ENCODE measurements around the gene C18orf32. TPM values are rescaled to one million over a fixed set of nuclear protein-coding genes. Genes with fewer than 3 reads are reported as not detected.

C18orf32 gene
- total RNA-seq, 4 donors from 2014 or later = 39.6 to 61.5 (median 55.2) TPM

DNA sequence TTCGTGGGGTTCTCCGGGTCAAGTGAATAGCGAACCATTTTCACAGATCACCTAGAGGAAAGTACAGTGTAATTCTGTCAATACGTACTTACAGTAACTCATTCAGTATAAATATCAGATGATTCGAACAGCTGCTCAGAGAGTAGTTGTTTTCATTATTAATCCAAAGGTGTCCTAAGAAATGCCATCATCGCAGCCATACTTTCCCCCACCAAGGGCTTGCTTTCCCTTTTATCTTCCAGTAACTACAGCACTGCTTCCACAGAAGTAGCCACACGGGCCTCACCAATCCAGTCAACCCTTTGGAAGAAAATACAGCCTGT, 4.5 kb upstream of the C18orf32 start:
- Histone ChIP-seq H3K36me3 (peaks cover 32 to 41% (median 34%) of the 10 kb centered on the region in 4 donors), H3K4me1 (peaks cover 21 to 42% (median 31%) of the 10 kb centered on the region in 4 donors), H3K9me3 (no peaks in the 10 kb centered on the region), H3K27ac (replicated peaks in 1 of 4) (peak overlapping the region; percentile 89 to 95 (median 94)), H3K27me3 (no peaks in the 10 kb centered on the region), H3K4me3 (peak overlapping the region; percentile 65 to 94 (median 90))
- 22% methylated on average over 7 of the region's 7 CpGs for WGBS
- intact Hi-C loops (cut with DNase I) = loop anchor here (10.0 kb wide), 2 partner anchors 323 to 793 kb away; partner anchors contain the start of genes ACAA2, CXXC1 and MBD1
- TF ChIP-seq EP300 (IDR thresholded peaks at IDR 0.05) = no peak
- TF ChIP-seq POLR2AphosphoS5 (IDR thresholded peaks at IDR 0.05) = no peak
- no peak for DNase-seq (ENCODE audit: extremely low spot score)

DNA sequence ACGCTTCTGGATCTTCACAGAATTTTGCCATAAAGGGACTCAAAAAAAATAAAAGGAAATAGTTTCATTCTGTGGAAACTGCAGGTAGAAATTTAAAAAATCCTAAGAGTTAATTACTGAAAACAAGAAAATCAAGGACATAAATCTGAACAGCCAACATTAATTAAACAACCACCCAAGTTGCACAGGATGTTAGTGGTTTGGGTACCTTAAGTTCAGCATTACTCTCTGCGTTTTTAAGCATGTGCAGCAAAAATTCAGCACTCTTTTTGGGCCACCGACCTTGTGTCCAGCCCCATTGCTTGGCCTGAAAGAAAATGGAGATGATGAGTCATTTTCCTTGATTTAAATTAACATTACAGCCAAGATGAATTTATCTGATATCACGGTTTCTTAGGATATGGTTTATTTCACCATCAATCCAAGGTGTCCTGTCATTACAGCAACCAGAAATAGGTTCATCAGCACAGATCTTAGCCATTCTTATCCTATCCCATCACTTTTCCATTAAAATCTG, 3.3 kb upstream of the C18orf32 start:
- TF ChIP-seq, protein P1, sequence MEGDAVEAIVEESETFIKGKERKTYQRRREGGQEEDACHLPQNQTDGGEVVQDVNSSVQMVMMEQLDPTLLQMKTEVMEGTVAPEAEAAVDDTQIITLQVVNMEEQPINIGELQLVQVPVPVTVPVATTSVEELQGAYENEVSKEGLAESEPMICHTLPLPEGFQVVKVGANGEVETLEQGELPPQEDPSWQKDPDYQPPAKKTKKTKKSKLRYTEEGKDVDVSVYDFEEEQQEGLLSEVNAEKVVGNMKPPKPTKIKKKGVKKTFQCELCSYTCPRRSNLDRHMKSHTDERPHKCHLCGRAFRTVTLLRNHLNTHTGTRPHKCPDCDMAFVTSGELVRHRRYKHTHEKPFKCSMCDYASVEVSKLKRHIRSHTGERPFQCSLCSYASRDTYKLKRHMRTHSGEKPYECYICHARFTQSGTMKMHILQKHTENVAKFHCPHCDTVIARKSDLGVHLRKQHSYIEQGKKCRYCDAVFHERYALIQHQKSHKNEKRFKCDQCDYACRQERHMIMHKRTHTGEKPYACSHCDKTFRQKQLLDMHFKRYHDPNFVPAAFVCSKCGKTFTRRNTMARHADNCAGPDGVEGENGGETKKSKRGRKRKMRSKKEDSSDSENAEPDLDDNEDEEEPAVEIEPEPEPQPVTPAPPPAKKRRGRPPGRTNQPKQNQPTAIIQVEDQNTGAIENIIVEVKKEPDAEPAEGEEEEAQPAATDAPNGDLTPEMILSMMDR (IDR thresholded peaks at IDR 0.05) = no peak
- no peak for TF ChIP-seq POLR2AphosphoS5 (IDR thresholded peaks at IDR 0.05)
- no peak for TF ChIP-seq POLR2A (IDR thresholded peaks at IDR 0.05; ENCODE audit: low read depth)
- TF ChIP-seq EP300 (IDR thresholded peaks at IDR 0.05) = no peak
- intact Hi-C loops (cut with DNase I) = loop anchor here (10.0 kb wide), 2 partner anchors 324 to 794 kb away; partner anchors contain the start of genes ACAA2, CXXC1 and MBD1
- H3K27ac ChIP-seq (replicated peaks in 1 of 4) = peak overlapping the region in 1 of 4 donors; percentile 89
- peaks cover 30 to 53% (median 42%) of the 10 kb centered on the region in 4 donors for H3K4me1 ChIP-seq
- H3K36me3 ChIP-seq = peaks cover 32 to 41% (median 34%) of the 10 kb centered on the region in 4 donors
- H3K27me3 ChIP-seq = no peaks in the 10 kb centered on the region
- H3K4me3 ChIP-seq = no peak overlapping the region
- no peaks in the 10 kb centered on the region for H3K9me3 ChIP-seq
- DNase-seq (ENCODE audit: extremely low spot score) = no peak
- 59% methylated on average over 4 of the region's 4 CpGs for WGBS

DNA sequence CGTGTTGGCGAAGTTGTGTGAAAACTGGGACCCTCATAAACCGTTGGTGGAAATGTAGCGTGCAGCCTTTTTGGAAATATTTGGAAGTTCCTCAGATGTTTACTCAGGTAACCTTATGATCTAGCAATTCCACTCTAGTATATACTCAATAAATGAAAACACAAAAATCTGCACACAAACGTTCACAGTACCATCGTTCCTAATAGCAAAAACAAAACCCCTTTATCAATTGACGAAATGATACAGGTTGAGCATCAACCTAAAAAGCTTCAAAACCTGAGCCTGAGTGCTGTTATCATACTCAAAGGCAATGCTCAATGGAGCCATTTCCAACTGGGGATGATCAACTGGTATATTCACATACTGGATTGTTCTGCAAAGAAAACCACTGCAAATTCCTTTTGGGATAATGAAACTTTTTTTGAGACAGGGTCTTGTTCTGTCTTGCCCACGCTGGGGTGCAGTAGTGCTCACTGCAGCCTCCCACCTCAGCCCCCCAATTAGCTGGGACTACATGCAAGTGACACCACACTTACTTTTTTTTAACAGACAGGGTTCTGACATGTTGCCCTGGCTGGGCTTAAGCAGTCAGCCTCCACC, 777 bp upstream of the C18orf32 start:
- Histone ChIP-seq H3K27ac (replicated peaks in 1 of 4) (peak overlapping the region; percentile 92 to 97 (median 96)), H3K27me3 (no peaks in the 10 kb centered on the region), H3K4me3 (peak overlapping the region; percentile 73 to 91 (median 80)), H3K36me3 (peaks cover 36 to 51% (median 41%) of the 10 kb centered on the region in 4 donors), H3K9me3 (no peaks in the 10 kb centered on the region), H3K4me1 (peaks cover 34 to 62% (median 52%) of the 10 kb centered on the region in 4 donors)
- WGBS = 72% methylated on average over 8 of the region's 8 CpGs
- intact Hi-C loops (cut with DNase I) = loop anchor here (2.0 kb wide), 1 partner anchor 27 kb away; the partner anchor contains the start of gene DYM
- TF ChIP-seq POLR2A (IDR thresholded peaks at IDR 0.05; ENCODE audit: low read depth) = no peak
- no peak for TF ChIP-seq POLR2AphosphoS5 (IDR thresholded peaks at IDR 0.05)
- TF ChIP-seq EP300 (IDR thresholded peaks at IDR 0.05) = no peak
- TF ChIP-seq, protein P1 (IDR thresholded peaks at IDR 0.05) = no peak
- no peak for DNase-seq (ENCODE audit: extremely low spot score)

DNA sequence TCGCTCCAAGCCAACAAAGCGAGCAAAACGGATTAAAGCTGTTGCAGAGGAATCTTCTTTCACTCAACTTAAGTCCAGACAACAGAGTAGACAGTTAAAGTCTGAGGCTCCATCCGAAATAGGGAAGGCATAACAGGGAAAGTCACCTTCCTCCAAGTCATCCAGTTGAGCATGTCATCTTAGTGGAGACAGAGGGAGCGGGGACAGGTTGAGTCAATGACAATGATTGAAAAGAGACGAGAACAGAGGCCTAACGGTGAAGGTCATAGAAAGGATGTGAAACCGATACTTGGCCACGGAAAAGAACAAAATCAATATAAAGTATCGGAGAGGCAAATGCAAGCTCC, 455 bp downstream of the C18orf32 start:
- no peaks in the 10 kb centered on the region for H3K9me3 ChIP-seq
- 1% methylated on average over 10 of the region's 10 CpGs for WGBS
- H3K4me1 ChIP-seq = peaks cover 32 to 56% (median 51%) of the 10 kb centered on the region in 4 donors
- no peak for DNase-seq (ENCODE audit: extremely low spot score)
- peak overlapping the region; percentile 92 to 97 (median 96) for H3K27ac ChIP-seq (replicated peaks in 1 of 4)
- intact Hi-C loops (cut with DNase I) = loop anchor here (2.0 kb wide), 1 partner anchor 26 kb away; the partner anchor contains the start of gene DYM
- no peak for TF ChIP-seq EP300 (IDR thresholded peaks at IDR 0.05)
- TF ChIP-seq, protein P1 (IDR thresholded peaks at IDR 0.05) = no peak
- TF ChIP-seq POLR2A (IDR thresholded peaks at IDR 0.05; ENCODE audit: low read depth) = no peak
- no peak for TF ChIP-seq POLR2AphosphoS5 (IDR thresholded peaks at IDR 0.05)
- no peaks in the 10 kb centered on the region for H3K27me3 ChIP-seq
- H3K36me3 ChIP-seq = peaks cover 46 to 62% (median 53%) of the 10 kb centered on the region in 4 donors
- peak overlapping the region; percentile 73 to 91 (median 80) for H3K4me3 ChIP-seq

DNA sequence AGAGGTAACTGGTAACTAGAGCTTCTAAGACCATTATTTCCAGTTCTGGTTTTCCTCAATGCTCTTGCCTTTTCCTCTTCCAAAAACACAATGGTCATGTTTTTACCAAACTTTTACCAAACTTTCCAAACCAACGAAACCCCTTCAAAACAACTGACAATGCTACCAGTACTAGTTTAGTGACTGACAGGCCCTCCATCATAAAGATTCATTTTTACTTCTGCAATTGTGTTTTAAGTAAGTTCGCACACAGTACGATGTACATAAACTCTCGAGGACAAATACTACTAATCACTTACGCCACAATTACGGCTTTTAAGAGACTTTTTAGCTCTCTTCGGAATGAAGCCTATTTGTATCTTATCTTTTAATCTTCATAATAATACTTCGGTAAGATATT, 900 bp downstream of the C18orf32 start:
- Histone ChIP-seq H3K27ac (replicated peaks in 1 of 4) (peak overlapping the region; percentile 92 to 97 (median 96)), H3K9me3 (no peaks in the 10 kb centered on the region), H3K27me3 (no peaks in the 10 kb centered on the region), H3K4me3 (peak overlapping the region; percentile 73 to 91 (median 80)), H3K36me3 (peaks cover 48 to 63% (median 56%) of the 10 kb centered on the region in 4 donors), H3K4me1 (peaks cover 28 to 51% (median 47%) of the 10 kb centered on the region in 4 donors)
- no peak for DNase-seq (ENCODE audit: extremely low spot score)
- TF ChIP-seq, protein P1 (IDR thresholded peaks at IDR 0.05) = no peak
- TF ChIP-seq EP300 (IDR thresholded peaks at IDR 0.05) (no peak), POLR2AphosphoS5 (IDR thresholded peaks at IDR 0.05) (no peak), POLR2A (IDR thresholded peaks at IDR 0.05; ENCODE audit: low read depth) (no peak)
- WGBS = 27% methylated on average over 8 of the region's 8 CpGs
- intact Hi-C loops (cut with DNase I) = loop anchor here (2.0 kb wide), 1 partner anchor 25 kb away; the partner anchor contains the start of gene DYM

All from esophagus muscularis mucosa (tissue), 4 donors.